Endothelial cell of umbilical vein (primary cell): ENCODE results near the gene IL10RB.

ENCODE experiments used
- CTCF ChIP-seq, 2 donors: IDR thresholded peaks; 1 replicate in 1 of 2; 2 replicates in 1 of 2; pipeline ENCODE4 v1.5.1; 2011; ENCODE audit warnings: low read length in 2 of 2, mild to moderate bottlenecking in 2 of 2, moderate library complexity in 2 of 2, control low read depth in 1 of 2, inconsistent platforms in 1 of 2, low read depth in 1 of 2; ENCODE audit not compliant: insufficient read depth in 1 of 2; ENCODE audit errors: extremely low read depth in 1 of 2
- POLR2AphosphoS5 ChIP-seq: IDR thresholded peaks from 2 replicates; pipeline ENCODE4 v1.6.1; 2012; ENCODE audit warnings: low read depth, mild to moderate bottlenecking, control low read depth, low read length, moderate library complexity; ENCODE audit not compliant: insufficient read depth

GRCh38 chr21:33229099-33229783 is 36.9 kb upstream of the IL10RB start:
- TF ChIP-seq CTCF (IDR thresholded peaks at IDR 0.05; ENCODE audit: extremely low read depth in 1 of 2, insufficient read depth in 1 of 2, low read depth in 1 of 2, low read length in 2 of 2): no peak
- no peak for TF ChIP-seq POLR2AphosphoS5
